WI38 (cell line): ENCODE results near the gene MAP3K20.
"Not testable (repeated sequence)": the region's sequence is repeated elsewhere in the genome, so short reads cannot be mapped to it uniquely, and the experiment has no call there.

Experiments
- H3K4me3 ChIP-seq: 2 replicates; pipeline ENCODE4 v1.5.1; 2011; ENCODE audit warnings: low read depth, mild to moderate bottlenecking, control low read depth, low read length
- CTCF ChIP-seq: IDR thresholded peaks from 2 replicates; pipeline ENCODE4 v1.5.1; 2012; ENCODE audit warnings: low read depth, mild to moderate bottlenecking, control low read depth, low read length

The MAP3K20 gene

GRCh38 chr2:173126819-173127218, 51.2 kb downstream of the MAP3K20 start:
- no peak for TF ChIP-seq CTCF

GRCh38 chr2:173128132-173128531, 52.5 kb downstream of the MAP3K20 start:
- H3K4me3 ChIP-seq, result not testable (repeated sequence)

More at GRCh38 chr2:173126819-173127218, 51.2 kb downstream of the MAP3K20 start:
- H3K4me3 ChIP-seq, result no peak overlapping the region

- H3K4me3 ChIP-seq, result no peak overlapping the region
- no peak for TF ChIP-seq CTCF
These were observed 55.1 kb downstream of the MAP3K20 start for GRCh38 chr2:173130496-173131465.

- no peak for TF ChIP-seq CTCF
- H3K4me3 ChIP-seq, result no peak overlapping the region
These were observed 56.9 kb downstream of the MAP3K20 start for GRCh38 chr2:173132531-173132930.

GRCh38 chr2:173134703-173135102, 59.1 kb downstream of the MAP3K20 start:
- no peak overlapping the region for H3K4me3 ChIP-seq
- no peak for TF ChIP-seq CTCF

- no peak overlapping the region for H3K4me3 ChIP-seq
These were observed 60.4 kb downstream of the MAP3K20 start for GRCh38 chr2:173136067-173136466.

GRCh38 chr2:173136599-173136998, 61.0 kb downstream of the MAP3K20 start:
- H3K4me3 ChIP-seq, result no peak overlapping the region
- TF ChIP-seq CTCF, result no peak

More at GRCh38 chr2:173136067-173136466, 60.4 kb downstream of the MAP3K20 start:
- TF ChIP-seq CTCF, result no peak

GRCh38 chr2:173137610-173138009, 62.0 kb downstream of the MAP3K20 start:
- TF ChIP-seq CTCF, result no peak
- no peak overlapping the region for H3K4me3 ChIP-seq
